A549 (cell line): ENCODE data around the gene GPR4.

Experiments used
- CBX2 ChIP-seq: fragments of 200-600 bp; sonication (generic); IDR thresholded peaks from 2 replicates; pipeline ENCODE4 v1.6.1; 2016; ENCODE audit warnings: low read depth, mild to moderate bottlenecking, borderline replicate concordance
- CEBPB ChIP-seq, 2 experiments: fragments of >200 bp in 1 of 2; sonication (Bioruptor Twin) in 1 of 2; formaldehyde crosslinking in 1 of 2; IDR thresholded peaks; 2 replicates each; pipeline ENCODE4 v1.6.1; 2012 to 2016
- EP300 ChIP-seq, 2 experiments: fragments of >200 bp; sonication (Bioruptor Twin); formaldehyde crosslinking; IDR thresholded peaks; 2 replicates in 1 of 2; 3 replicates in 1 of 2; pipeline ENCODE4 v1.6.1; 2016 to 2017
- GATA3 ChIP-seq: IDR thresholded peaks from 2 replicates; pipeline ENCODE4 v1.6.1; 2012; ENCODE audit warnings: borderline replicate concordance
- KDM1A ChIP-seq: fragments of 200-600 bp; sonication (generic); IDR thresholded peaks from 2 replicates; pipeline ENCODE4 v1.6.1; 2016; ENCODE audit warnings: low read depth, mild to moderate bottlenecking
- MAZ ChIP-seq: fragments of 150-350 bp; IDR thresholded peaks from 2 replicates; pipeline ENCODE4 v1.6.1; 2014; ENCODE audit warnings: antibody characterized with exemption, low read depth, low read length, borderline replicate concordance
- MYC ChIP-seq: IDR thresholded peaks from 2 replicates; pipeline ENCODE4 v1.6.1; 2012; ENCODE audit warnings: mild to moderate bottlenecking, inconsistent platforms, low read length, improper control_type of control experiment, borderline replicate concordance
- POLR2A ChIP-seq: IDR thresholded peaks from 2 replicates; pipeline ENCODE4 v1.6.1; 2012; ENCODE audit warnings: mild to moderate bottlenecking, low read length
- RAD21 ChIP-seq, 2 experiments: fragments of >200 bp in 1 of 2; sonication (Bioruptor Twin) in 1 of 2; formaldehyde crosslinking in 1 of 2; IDR thresholded peaks in 1 of 2; conservative IDR thresholded peaks in 1 of 2; 2 replicates in 1 of 2; 3 replicates in 1 of 2; pipeline ENCODE4 v1.6.1; 2012 to 2018; ENCODE audit warnings: inconsistent platforms in 1 of 2
- REST ChIP-seq: fragments of 200-600 bp; sonication (generic); IDR thresholded peaks from 2 replicates; pipeline ENCODE4 v1.6.1; 2016; ENCODE audit warnings: antibody characterized with exemption, mild to moderate bottlenecking, moderate library complexity
- RFX5 ChIP-seq: fragments of 450-650 bp; IDR thresholded peaks from 2 replicates; pipeline ENCODE4 v1.7.1; 2014; ENCODE audit warnings: antibody characterized with exemption, mild to moderate bottlenecking, moderate library complexity
- RNF2 ChIP-seq: fragments of 200-600 bp; sonication (generic); IDR thresholded peaks from 2 replicates; pipeline ENCODE4 v1.6.1; 2016; ENCODE audit warnings: low read depth, mild to moderate bottlenecking, antibody characterized with exemption, moderate library complexity, borderline replicate concordance
- TF ChIP-seq, protein P1 (sequence below): fragments of >200 bp; sonication (Bioruptor Twin); formaldehyde crosslinking; IDR thresholded peaks from 3 replicates; pipeline ENCODE4 v1.5.1; 2016

- TF ChIP-seq, protein P1, sequence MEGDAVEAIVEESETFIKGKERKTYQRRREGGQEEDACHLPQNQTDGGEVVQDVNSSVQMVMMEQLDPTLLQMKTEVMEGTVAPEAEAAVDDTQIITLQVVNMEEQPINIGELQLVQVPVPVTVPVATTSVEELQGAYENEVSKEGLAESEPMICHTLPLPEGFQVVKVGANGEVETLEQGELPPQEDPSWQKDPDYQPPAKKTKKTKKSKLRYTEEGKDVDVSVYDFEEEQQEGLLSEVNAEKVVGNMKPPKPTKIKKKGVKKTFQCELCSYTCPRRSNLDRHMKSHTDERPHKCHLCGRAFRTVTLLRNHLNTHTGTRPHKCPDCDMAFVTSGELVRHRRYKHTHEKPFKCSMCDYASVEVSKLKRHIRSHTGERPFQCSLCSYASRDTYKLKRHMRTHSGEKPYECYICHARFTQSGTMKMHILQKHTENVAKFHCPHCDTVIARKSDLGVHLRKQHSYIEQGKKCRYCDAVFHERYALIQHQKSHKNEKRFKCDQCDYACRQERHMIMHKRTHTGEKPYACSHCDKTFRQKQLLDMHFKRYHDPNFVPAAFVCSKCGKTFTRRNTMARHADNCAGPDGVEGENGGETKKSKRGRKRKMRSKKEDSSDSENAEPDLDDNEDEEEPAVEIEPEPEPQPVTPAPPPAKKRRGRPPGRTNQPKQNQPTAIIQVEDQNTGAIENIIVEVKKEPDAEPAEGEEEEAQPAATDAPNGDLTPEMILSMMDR = no peak
- TF ChIP-seq KDM1A = no peak
- no peak for TF ChIP-seq MAZ
- no peak for TF ChIP-seq REST
- TF ChIP-seq POLR2A = no peak
- TF ChIP-seq CBX2 = no peak
- TF ChIP-seq MYC = no peak
- TF ChIP-seq GATA3 = no peak
- no peak for TF ChIP-seq RNF2
- TF ChIP-seq RFX5 = no peak
- no peak for TF ChIP-seq CEBPB (IDR thresholded peaks at IDR 0.05)
- no peak for TF ChIP-seq RAD21 (conservative IDR thresholded peaks at IDR 0.05 in 1 of 2, IDR thresholded peaks at IDR 0.05 in 1 of 2)
- no peak for TF ChIP-seq EP300 (IDR thresholded peaks at IDR 0.05)
These were observed 42.0 kb downstream of the GPR4 start for GRCh38 chr19:45560038-45560437.
